IPS-11a (cell line): ENCODE data around the gene NAALADL1.
A peak's percentile ranks its signal among the peaks of the same experiment; 100 is the strongest.
"Not testable (repeated sequence)": the region's sequence is repeated elsewhere in the genome, so short reads cannot be mapped to it uniquely, and the experiment has no call there.

Source experiments
- H3K4me3 ChIP-seq: one replicate; pipeline ENCODE4 v1.5.1; 2013; ENCODE audit warnings: low read depth, low read length, control low read depth

Gene NAALADL1

DNA sequence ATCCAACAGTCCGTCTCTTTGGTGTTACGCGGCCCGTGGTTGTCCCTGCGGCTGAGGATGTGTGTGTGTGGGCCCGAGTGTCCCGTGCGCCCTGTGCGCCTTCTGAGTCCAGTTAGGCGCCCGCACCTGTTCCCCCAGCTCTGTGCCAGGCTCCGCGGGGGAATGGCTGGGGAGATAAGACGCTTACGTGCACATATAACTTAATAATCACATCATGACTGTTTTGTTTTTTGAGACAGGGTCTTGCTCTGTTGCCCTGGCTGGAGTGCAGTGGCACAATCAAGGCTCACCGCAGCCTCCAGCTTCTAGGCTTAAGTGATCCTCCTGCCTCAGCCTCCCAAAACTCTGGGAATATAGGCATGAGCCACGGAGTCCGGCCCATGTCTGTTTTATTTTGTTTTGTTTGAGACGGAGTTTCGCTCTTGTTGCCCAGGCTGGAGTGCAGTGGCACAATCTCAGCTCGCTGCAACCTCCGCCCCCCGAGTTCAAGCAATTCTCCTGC lies 43.6 kb downstream of the NAALADL1 start:
- peak overlapping the region; percentile 66 for H3K4me3 ChIP-seq

DNA sequence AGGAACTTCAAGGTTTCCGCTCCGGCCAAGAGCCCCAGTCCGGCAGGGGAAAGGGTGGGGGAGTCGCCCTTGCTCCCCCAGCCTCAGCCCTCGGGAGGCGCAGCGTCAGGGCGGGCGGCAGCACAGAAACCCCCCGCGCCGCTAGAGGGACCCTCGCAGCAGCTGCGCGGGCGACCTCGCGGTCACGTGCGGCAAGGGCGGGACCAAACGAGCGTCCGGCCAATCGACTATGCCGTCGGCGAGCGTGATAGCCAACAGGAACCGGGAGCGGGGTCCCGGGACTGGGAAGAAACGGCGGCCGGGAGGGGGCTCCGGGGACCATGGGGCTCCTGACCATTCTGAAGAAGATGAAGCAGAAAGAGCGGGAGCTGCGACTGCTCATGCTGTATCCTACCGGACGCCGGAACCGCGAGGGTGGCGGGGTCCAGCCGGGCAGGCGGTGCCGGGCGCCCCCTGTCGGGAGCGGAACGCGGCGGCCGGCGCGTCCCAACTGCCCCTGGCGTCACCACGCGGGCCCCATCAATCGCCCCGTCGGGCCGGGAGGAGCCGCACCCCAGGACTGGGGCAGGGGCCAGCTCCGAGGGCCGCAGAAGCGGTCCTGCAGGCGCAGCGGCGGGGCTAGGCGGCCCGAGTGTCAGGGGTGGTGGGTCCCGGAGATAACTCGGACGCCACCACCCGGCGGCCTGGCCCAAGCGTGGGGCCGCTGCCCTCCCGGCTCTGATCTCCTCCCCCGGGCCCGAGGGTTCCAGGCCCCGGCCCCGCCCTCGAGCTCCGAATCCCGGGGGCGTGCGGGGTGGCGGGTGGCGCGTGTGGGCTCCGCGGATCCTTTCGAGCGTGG lies 44.2 kb downstream of the NAALADL1 start, which contains the start of gene ARL2:
Gene ARL2, plus strand, starts transcription at position 273 of the 838 bp plus-strand sequence. Its CDS starts 48 bp downstream, at position 321.
- H3K4me3 ChIP-seq = peak within 1 kb of the TSS; percentile 66

DNA sequence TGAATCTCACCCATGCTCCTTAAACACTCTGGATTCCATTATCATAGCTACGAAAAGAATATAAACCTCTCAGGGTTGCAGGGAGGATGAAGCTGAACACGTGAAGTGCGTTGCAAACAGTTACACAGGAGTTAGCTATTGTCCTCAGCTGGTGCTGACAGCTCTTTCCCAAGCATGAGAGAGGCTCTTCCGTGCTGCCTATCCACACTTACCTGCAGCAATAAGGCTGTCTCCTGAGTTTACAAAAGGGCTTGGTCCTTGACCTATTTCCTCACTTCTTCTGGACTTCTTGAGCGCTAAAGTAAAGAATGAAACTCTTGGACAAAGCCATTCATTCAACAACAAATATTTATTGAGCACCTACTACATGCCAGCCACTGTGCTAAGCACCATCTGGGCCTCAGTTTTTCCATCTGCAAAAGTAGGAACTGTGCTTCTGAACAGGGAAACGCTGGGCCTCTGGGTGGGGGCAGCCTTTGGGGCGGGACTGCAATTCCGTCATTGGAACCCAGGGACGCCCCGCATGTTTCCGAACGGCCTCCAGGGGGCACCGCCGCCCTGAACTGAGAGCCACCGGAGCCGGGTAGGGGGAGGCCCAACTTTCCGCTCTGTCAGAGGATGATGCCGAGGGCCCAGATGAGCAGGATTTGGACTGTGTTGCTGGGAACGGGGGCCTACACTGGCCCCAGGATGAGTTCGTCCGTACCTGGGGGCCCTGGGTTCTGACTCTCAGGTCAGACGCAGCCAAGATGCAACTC lies 45.0 kb downstream of the NAALADL1 start:
- H3K4me3 ChIP-seq = peak overlapping the region; percentile 66

DNA sequence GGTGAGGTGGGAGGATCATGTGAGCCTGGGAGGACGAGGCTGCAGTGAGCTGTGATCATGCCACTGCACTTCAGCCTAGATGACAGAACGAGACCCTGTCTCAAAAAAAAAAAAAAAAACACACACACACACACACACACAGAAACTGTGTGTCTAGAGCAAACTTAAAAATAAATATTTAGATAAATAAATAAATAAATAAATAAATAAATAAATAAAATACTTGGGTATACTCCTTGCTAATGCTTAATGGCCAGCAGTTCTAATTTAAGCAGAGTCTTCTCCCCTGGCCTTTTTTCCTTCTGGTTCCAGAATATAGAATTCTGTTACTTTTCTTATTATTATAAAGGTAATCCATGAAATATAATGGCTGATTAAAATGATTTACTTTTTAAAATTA lies 49.5 kb downstream of the NAALADL1 start:
- no peak overlapping the region for H3K4me3 ChIP-seq

GRCh38 chr11:65008016-65008415 lies 50.3 kb downstream of the NAALADL1 start:
- H3K4me3 ChIP-seq = no peak overlapping the region

DNA sequence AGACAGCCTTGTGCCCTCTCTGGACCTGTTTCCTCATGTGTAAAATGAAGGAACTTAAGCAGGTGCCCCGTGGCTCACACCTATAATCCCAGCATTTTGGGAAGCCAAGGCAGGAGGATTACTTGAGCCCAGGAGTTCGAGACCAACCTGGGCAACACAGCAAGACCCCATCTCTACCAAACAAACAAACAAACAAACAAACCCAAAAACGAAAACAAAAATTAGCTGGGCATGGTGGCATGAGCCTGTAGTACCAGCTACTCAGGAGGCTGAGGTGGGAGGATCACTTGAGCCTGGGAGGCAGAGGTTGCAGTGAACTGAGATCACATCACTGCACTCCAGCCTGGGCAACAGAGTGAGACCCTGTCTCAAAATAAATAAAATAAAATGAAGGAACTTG lies 54.4 kb downstream of the NAALADL1 start:
- H3K4me3 ChIP-seq = not testable (repeated sequence)

DNA sequence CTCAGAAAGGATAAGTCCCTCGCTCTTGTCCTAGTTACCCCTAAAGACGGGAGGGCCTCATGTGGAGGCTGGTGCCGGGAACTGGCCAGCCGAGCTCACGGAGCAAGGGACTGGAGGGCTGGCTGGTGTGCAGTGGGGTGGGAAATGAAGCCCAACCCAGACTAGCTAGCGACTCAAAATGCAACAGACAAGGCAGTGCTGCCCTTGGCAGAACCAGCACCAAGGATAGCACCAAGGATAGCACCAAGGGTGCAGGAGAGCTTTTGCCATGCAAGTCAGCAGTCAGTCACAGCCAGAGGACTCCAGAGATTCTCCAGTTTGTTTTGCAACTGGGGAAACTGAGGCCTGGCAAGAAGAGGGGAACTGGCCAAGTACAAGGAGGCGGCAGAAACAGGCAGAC lies 55.1 kb downstream of the NAALADL1 start:
- no peak overlapping the region for H3K4me3 ChIP-seq

GRCh38 chr11:65002706-65003105 lies 55.6 kb downstream of the NAALADL1 start:
- H3K4me3 ChIP-seq = no peak overlapping the region

DNA sequence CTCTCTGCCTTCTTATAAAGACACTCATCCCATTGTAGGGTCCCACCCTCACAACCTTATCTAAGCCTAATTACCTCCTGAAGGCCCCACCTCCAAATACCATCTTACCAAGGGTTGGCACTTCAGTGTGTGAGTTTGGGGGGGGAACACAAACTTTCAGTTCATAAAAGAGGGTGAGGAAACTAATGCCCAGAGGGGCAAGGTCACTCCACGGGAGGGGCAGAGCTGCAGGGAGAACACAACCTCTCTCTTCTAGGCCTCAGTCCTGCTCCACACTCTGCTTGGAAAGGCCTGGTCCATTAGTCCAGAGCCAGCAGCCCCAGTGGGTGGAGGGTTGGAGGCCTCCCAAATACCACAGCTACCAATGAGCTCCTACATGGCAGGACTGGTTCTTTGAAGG lies 58.9 kb downstream of the NAALADL1 start:
- no peak overlapping the region for H3K4me3 ChIP-seq

DNA sequence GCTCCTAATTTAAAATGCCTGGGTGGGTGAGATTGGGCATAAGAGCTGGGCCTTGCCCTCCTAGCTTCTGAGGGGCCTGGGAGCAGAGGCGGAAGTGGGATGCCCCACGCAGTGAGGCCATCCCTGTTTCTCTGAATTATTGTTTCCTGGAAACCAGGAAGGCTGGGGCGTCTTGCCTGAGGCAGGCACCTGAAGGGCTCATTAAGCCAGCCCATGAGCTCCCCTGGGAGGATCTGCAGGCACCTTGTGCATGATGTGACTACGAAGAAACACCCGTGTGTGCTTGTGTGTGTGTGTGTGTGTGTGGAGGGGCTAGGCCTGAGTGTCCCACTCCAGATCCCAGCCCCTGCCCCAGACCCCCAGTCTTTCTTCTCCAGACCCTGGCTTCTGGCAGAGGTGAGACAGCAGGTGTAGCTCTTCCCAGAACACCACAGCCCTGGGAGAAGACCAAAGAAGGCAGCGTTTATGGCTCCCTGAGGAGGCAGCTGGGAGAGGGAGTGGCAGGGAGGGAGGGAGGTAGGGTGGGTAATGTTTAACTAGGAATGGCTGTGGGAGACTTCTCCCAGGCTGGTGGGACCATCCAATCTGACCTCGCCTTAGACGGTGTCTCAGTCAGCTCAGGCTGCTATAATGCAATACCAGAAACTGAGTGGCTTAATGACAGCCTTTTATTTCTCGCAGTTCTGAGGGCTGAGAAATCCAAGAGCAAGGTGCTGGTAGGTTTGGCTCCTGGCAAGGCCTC lies 59.5 kb downstream of the NAALADL1 start:
- no peak overlapping the region for H3K4me3 ChIP-seq

DNA sequence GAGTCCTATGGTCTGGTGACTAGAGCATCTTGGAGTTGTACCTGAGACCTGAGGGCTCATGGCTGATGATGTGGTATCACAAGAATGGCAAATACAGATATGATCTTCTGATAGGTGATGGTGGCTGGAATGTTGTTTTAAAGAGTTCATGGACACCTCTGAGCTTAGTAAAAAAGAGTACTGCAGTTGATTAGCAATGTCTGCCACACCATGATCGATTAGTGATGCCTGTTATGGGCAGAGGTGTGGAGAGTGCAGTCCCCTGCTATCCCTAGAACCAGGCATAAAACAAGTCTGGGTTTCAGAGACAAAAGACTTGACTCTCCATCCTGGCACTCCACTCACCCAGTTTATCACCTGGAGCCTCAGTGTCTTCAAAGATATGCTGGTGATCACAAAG lies 60.2 kb downstream of the NAALADL1 start:
- no peak overlapping the region for H3K4me3 ChIP-seq

GRCh38 chr11:64996710-64997380 lies 61.5 kb downstream of the NAALADL1 start, which contains the start of gene BATF2:
Gene BATF2, minus strand, starts transcription at chr11:64996971. Its CDS starts 57 bp downstream, at chr11:64996914.
- H3K4me3 ChIP-seq = no peak within 1 kb of the TSS

DNA sequence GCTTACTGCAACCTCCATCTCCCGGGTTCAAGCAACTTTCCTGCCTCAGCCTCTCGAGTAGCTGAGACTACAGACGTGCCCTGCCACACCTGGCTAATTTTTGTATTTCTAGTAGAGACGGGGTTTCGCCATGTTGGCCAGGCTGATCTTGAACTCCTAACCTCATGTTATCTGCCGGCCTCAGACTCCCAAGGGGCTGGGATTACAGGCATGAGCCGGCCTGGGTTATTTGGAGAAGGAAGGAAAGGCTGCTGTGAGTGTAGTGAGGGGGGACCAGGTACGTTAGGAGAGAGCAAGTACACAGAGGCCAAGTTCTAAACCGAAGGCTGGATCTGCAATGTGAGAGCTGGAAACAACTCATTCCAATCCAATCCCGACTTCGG lies 62.0 kb downstream of the NAALADL1 start:
- no peak overlapping the region for H3K4me3 ChIP-seq
